Hepatocyte (in vitro differentiated cells): ENCODE results near the gene CLEC14A.
A peak's percentile ranks its signal among the peaks of the same experiment; 100 is the strongest.

ENCODE experiments used
- CTCF ChIP-seq: fragments of 200-600 bp; sonication (generic); IDR thresholded peaks from 2 replicates; pipeline ENCODE4 v1.5.1; 2016; ENCODE audit warnings: antibody characterized with exemption, mild to moderate bottlenecking; ENCODE audit not compliant: poor library complexity
- EZH2 ChIP-seq: fragments of 200-600 bp; sonication (generic); IDR thresholded peaks from 2 replicates; pipeline ENCODE4 v1.6.1; 2016; ENCODE audit warnings: antibody characterized with exemption, mild to moderate bottlenecking, borderline replicate concordance

DNA sequence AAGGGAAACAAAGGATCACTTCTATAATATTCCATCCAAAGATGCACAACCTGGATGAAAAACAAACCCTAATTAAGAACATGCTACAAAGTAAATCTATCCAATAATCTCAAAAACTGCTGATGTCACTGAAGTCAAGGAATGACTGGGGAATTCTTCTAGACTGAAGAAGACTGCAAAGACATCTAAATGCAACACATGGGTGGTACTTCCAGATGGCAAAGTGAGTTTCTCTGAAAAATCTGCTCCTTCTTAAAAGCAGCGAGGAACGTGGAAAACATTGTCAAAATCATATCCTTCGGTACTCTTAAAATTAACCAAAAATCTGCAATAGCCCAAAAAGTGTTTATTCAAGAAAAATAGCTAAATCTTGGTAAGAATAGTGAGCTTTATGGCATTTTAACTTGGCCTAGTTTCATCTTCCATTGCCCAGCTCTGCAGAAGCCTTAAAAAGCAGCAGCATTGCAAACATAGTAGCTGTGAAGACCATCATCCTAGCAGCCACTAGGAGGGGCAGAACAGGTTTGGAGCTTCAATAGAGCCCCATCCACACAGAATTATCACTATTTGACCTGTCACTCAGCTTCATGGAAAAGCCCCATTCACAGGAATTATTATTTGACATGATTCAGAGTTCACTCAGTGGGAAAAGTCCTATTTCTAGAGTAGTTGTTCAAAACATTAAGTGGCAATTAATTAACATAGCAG is 7.4 kb downstream of the CLEC14A start:
- TF ChIP-seq EZH2 (no peak), CTCF (peak; percentile 2)
